GM19239 (cell line): ENCODE data around the gene UPF1.
"Not testable (repeated sequence)": the region's sequence is repeated elsewhere in the genome, so short reads cannot be mapped to it uniquely, and the experiment has no call there.

Experiments used
- DNase-seq: peaks from one replicate; pipeline ENCODE4 v3.0.0; 2011; ENCODE audit warnings: low spot score; ENCODE audit not compliant: insufficient read length
- FAIRE-seq: peaks from 2 replicates; lab custom pipeline; 2011; peaks lifted over from hg19 to GRCh38; lab: Jason Lieb, UNC

UPF1 gene

DNA sequence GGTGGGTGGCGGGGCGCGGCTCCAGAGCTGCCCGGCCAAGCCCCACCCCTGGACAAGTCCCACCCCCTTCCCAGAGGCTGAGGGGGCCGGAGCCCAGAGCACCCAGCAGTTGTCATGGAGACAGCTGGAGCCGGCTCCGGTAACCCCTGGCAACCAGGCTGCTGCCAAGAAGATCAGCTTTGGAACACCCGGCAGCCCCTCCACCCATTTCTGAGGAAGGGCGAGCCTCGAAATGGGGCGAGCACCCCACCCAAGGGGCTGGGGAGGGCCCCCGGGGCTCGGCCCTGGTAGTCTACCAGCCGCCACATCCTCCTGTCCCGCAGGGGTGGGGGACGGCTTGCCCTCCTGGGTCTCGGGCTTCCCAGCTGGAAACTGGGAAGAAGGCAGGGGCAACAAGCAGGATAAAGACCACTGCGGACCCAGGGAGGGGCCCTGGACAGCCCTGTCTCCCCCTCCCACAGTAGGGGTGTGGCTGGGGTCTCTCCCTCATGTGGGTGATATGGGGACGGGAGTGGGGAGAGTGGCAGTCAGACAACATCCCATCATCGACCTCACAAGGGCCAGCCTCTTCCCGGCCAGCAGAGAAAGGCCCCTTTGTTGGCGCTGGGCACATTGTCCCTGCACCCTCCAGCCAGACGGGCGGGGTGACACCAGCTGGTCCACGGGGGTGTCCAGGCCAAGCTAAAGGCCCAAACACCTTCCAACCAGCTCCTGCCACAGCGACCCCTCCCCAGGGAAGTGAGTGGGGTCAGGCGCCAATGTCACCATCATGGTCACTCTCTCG lies 62.7 kb downstream of the UPF1 start:
- no peak for FAIRE-seq
- no peak for DNase-seq

DNA sequence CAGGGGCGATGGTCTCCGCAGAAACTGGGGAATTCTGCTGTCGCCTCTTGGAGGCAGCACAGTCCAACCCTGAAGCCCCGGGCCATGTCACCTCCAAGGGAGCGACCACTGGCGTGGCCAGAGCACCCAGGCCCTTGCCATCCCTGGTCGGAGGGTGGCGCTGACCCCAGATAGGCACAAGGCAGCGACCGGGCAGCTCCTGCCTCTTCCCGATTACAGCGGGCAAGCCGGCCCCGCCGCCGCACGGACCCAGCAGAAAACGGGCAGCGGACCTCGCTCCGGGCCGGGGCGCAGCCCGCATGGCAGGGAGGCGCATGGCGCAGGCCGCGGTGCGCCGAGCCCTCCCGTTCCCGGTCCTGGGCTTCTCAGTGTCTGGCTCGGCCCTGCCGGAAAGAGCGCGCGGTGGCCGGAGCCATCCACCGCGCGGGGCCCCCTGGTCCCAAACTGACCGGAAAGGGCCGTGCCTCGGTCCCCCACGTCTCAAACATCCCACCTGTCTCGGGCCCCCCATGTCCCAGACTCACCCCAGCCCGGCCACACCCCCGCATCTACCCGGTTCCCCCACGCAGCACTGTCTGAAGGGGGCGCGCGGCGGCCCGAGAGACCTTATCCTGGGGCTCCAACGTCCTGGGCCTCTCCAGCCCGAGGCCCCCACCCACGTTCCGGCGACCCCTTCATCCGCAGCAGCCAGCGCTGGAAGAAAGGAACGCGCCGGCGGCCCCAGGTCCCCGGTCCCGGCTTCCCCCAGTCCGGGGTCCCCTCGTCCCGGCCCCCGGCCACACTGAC lies 63.5 kb downstream of the UPF1 start:
- DNase-seq (no peak), FAIRE-seq (no peak)

- no peak for DNase-seq
- FAIRE-seq: no peak
Measured at GRCh38 chr19:18895824-18896341, 64.1 kb downstream of the UPF1 start, which contains the start of gene CERS1. TSS of gene CERS1 (minus strand) at chr19:18896158. CDS start at chr19:18896072, 86 bp downstream.

DNA sequence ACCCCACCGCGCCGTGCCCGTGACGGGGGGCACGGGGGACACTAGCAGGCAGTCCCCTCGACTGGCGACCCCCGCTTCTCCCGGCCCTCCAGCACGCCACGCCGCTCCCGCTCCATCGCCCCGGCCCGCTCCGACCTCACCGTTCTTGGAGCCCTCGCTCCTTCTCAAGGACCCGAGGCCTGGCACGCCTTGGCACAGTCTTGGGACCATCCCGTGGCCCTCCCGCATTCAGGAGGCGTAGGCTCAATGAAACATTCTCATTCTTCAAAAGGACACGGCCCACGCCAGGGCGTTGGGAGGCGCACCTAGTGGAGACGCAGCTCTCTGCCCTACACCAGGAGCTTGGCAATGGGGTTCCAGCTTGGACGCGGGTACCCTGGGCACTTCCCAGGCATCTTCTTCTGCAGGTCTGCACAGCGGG lies 64.7 kb downstream of the UPF1 start:
- DNase-seq (no peak), FAIRE-seq (no peak)

DNA sequence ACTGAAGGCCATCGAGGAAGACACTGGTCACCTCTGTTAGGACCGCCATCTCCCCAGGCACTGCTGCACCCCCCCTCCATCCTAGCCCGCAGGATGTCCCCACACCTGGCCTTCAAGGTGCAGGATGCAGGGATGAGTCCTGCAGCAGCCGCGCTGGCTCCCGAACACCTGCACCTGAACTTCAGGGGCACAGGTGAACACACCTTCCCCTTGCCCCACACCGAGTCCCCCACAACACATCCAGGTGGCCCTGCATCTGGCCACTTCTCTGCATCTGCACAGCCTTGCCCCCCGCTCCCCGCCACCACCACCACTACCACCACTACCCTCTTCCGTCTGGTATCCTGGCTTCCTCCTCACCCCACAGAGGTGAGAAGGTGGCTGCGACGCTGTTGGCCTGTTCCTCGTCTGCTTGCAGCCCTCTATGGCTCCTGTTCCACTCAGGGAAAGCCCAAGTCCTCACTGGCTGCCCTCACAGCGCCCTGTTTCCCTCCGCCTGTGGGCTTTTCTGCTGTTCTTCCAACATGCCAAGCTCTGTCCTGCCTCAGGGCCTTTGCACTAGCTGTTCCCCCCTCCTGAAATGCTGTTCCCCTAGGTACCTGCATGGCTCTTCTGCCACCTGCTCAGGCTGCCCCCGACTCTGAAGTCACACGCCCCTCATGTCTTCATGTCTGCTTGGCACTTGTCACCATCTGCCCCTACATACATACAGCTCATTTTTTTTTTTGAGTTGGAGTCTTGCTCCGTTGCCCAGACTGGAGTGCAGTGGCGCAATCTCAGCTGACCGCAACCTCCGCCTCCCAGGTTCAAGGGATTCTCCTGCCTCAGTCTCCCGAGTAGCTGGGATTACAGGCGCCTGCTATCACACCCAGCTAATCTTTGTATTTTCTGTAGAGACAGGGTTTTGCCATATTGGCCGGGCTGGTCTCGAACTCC lies 65.6 kb downstream of the UPF1 start:
- no peak for FAIRE-seq
- DNase-seq: no peak

GRCh38 chr19:18898081-18898606 lies 66.4 kb downstream of the UPF1 start:
- no peak for DNase-seq
- no peak for FAIRE-seq

DNA sequence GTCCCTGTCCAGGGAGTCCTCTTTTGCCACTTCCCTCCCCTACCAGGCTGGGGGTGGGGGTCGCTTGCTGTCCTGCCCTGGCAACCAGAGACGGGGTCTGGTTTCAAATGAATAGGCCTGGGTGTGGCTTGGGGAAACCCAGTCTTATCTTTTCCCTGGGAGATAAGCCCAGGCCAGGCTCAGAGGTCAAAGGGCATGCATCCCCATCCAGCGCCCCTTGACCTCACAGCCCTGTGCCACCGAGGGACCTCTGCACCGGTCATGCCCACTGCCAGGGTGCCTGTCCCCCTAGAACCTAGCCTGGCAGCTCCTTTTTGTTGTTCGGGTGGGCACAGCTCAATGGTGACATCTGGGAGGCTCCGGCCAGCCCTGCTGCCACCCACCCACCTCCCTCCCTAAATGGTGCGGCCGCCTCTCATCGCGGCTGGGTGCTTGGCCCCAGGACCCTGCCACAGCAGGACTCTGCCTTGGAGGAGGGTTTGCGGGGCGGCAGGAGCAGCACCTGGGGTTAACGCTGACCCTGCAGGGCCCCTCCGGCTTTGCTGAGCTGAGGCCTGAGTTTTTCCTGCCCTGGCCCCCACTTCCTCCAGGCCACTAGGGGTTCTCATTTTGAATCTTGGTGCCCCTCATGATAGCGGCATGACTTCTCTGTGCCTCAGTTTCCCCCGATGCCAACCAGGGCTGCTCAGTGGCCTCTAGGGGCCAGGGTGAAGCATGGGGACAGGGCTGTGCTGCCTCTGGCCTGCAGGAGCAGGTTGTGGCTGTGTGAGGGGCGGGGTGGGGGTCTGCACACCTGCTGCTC lies 67.0 kb downstream of the UPF1 start:
- no peak for DNase-seq
- FAIRE-seq: no peak

- no peak for FAIRE-seq
- DNase-seq: no peak
Measured at GRCh38 chr19:18899624-18900560, 68.1 kb downstream of the UPF1 start.

- no peak for FAIRE-seq
- no peak for DNase-seq
Measured at GRCh38 chr19:18900700-18901481, 69.1 kb downstream of the UPF1 start.

GRCh38 chr19:18901491-18901890 lies 69.7 kb downstream of the UPF1 start:
- no peak for DNase-seq
- FAIRE-seq: no peak

DNA sequence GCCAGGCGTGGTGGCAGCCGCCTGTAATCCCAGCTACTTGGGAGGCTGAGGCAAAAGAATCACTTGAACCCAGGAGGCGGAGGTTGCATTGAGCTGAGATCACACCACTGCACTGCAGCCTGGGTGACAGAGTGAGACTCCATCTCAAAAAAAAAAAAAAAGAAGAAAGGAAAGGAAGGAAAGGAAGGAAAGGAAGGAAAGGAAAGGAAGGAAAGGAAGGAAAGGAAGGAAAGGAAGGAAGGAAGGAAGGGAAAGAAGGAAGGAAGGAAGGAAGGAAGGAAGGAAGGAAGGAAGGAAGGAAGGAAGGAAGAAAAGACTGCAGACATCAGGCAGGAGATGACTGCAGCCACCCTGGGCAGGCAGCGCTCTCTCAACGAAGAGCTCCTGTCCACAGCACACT lies 70.8 kb downstream of the UPF1 start:
- not testable (repeated sequence) for FAIRE-seq, DNase-seq

- DNase-seq (no peak), FAIRE-seq (no peak)
Measured at GRCh38 chr19:18903156-18904037, 71.6 kb downstream of the UPF1 start.

GRCh38 chr19:18904334-18905057 lies 72.7 kb downstream of the UPF1 start:
- DNase-seq: no peak
- no peak for FAIRE-seq

- no peak for FAIRE-seq
- DNase-seq: no peak
Measured at GRCh38 chr19:18905058-18905456, 73.3 kb downstream of the UPF1 start.

- no peak for DNase-seq
- FAIRE-seq: no peak
Measured at GRCh38 chr19:18905513-18906236, 73.9 kb downstream of the UPF1 start.
